ENCODE results near the gene TIMM13.

TIMM13 gene

DNA sequence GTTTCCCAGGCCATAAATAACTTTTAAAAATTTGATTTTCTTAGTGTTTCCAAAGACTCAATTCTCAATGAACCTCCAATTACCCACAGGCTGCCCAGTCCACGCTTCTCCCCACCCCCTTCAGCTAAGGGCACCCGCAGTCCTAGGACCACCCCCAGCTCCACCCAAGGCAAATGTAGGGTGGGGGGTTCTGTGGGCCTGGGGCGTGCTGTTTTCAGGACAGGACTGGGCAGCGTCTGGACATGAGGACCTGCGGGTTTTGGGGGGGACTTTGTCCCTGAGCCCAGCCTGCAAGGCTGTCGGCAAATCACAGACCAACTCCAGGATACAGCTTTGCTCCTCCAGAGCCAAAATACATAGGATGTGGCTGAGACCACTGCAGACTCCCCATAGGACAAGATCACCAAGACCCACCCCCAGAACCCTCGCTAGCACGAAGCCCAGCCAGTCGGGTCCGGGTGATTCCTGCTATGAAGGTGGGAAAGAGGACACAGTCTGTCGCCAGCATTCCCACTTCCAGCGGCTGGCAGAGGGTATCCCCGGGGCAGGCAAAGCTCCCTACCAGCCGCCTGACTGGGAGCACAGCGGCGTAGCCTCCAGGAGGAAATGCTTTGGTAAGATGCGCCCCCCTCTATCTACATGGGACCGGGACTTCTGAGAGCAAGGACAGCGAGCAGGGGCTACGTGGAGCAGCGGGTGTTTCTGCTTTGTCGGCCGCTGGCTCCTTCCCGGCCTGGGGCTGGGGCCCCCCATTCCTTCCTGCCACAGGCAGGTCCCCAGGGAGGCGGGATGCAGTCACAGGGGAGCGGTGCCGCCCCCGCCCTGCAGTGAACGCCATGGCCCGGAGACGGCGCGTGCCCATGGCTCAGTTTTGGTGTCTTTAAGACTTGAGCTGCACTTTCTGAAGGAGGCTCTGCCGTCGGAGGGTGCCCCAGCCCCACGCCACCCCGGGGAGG lies 1.6 kb upstream of the TIMM13 start:
- Histone ChIP-seq H3K9me3 (ENCODE audit: low read depth, low read length) (no peaks in the 10 kb centered on the region), H3K9ac (ENCODE audit: insufficient read length) (no peak overlapping the region), H3K4me3 (no peak overlapping the region), H3K27ac (peak overlapping the region; percentile 99), H3K36me3 (ENCODE audit: insufficient read depth, low read length) (peaks cover 48% of the 10 kb centered on the region)
- DNase-seq (ENCODE audit: low read depth, low spot score) = no peak
- no peak for TF ChIP-seq EZH2 (IDR thresholded peaks at IDR 0.05)
- no peak for TF ChIP-seq FOXP2 (optimal IDR thresholded peaks at IDR 0.05; ENCODE audit: control extremely low read depth, extremely low read length, insufficient read depth)
- peak; percentile 44; the same call in 1 of the 2 replicates for TF ChIP-seq POLR2AphosphoS5 (IDR thresholded peaks at IDR 0.05; ENCODE audit: borderline replicate concordance, low read depth, low read length)

DNA sequence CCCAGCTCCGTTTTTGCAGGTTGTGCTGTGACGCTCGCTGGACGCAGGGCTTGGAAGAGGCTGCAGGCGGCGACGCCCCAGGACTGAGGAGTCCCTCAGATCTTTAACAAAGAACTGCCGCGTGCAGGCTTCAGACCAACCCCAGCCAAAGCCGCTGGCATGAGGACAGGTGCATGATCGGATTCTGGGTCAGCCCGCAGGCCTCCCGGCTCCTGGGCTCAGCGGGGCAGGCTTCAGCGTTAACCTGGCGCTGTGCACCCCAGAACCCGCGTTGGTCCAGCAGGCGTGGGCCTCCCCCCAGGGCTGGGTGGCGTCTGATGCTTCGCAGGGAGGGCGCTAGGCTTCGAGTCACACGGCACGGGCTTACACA lies 920 bp upstream of the TIMM13 start:
- Histone ChIP-seq H3K27ac (peak overlapping the region; percentile 99), H3K4me3 (peak overlapping the region; percentile 99), H3K9me3 (ENCODE audit: low read depth, low read length) (no peaks in the 10 kb centered on the region), H3K36me3 (ENCODE audit: insufficient read depth, low read length) (peaks cover 47% of the 10 kb centered on the region), H3K9ac (ENCODE audit: insufficient read length) (no peak overlapping the region)
- DNase-seq (ENCODE audit: low read depth, low spot score) = no peak
- no peak for TF ChIP-seq EZH2 (IDR thresholded peaks at IDR 0.05)
- TF ChIP-seq POLR2AphosphoS5 (IDR thresholded peaks at IDR 0.05; ENCODE audit: borderline replicate concordance, low read depth, low read length) = 0 out of 2 replicates have a peak, but pooled peaks have one; percentile 42
- TF ChIP-seq FOXP2 (optimal IDR thresholded peaks at IDR 0.05; ENCODE audit: control extremely low read depth, extremely low read length, insufficient read depth) = no peak

DNA sequence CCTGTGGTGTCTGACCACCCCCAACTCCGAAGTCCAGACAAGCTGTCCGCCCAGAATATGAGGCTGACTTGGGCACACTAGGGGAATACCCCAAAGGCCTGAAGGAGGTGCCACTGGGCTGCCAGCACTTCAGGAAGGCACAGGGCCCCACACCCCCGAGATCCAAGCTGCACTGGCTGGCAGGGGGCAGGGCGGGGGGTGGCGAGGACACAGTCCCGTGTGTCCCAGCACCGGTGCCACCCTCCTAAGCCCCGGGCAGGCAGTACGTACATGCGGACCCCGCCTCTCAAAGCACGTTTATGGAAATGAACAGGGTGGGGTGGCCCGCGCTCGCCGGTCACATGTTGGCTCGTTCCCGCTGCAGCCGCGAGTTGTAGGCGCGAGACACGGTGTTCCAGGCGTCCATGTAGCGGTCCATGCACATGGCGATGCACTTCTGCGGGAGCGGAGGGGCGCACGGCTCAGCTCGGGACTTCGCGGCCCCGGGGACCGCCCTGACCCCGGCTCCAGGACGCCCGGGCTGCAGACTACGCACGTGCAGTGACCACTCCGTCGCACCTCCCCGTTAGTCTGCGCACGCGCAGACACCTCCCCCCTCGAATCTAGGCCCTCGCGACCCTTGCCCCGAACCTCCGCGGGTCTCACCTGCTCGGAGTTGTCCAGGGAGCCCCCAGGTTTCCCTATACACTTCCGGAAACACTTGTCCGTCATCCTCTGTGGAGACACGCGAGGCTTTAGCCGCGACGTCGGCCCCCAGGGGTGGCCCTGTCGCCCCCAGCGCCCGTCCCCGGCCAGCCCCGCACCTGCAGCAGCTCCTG lies 566 bp downstream of the TIMM13 start:
- H3K36me3 ChIP-seq (ENCODE audit: insufficient read depth, low read length) = peaks cover 39% of the 10 kb centered on the region
- no peak for TF ChIP-seq FOXP2 (optimal IDR thresholded peaks at IDR 0.05; ENCODE audit: control extremely low read depth, extremely low read length, insufficient read depth)
- TF ChIP-seq EZH2 (IDR thresholded peaks at IDR 0.05) = no peak
- no peak for TF ChIP-seq POLR2AphosphoS5 (IDR thresholded peaks at IDR 0.05; ENCODE audit: borderline replicate concordance, low read depth, low read length)
- no peak for DNase-seq (ENCODE audit: low read depth, low spot score)
- H3K9me3 ChIP-seq (ENCODE audit: low read depth, low read length) = no peaks in the 10 kb centered on the region
- H3K4me3 ChIP-seq = peak overlapping the region; percentile 99
- H3K27ac ChIP-seq = peak overlapping the region; percentile 99
- peak overlapping the region; percentile 99 for H3K9ac ChIP-seq (ENCODE audit: insufficient read length)

DNA sequence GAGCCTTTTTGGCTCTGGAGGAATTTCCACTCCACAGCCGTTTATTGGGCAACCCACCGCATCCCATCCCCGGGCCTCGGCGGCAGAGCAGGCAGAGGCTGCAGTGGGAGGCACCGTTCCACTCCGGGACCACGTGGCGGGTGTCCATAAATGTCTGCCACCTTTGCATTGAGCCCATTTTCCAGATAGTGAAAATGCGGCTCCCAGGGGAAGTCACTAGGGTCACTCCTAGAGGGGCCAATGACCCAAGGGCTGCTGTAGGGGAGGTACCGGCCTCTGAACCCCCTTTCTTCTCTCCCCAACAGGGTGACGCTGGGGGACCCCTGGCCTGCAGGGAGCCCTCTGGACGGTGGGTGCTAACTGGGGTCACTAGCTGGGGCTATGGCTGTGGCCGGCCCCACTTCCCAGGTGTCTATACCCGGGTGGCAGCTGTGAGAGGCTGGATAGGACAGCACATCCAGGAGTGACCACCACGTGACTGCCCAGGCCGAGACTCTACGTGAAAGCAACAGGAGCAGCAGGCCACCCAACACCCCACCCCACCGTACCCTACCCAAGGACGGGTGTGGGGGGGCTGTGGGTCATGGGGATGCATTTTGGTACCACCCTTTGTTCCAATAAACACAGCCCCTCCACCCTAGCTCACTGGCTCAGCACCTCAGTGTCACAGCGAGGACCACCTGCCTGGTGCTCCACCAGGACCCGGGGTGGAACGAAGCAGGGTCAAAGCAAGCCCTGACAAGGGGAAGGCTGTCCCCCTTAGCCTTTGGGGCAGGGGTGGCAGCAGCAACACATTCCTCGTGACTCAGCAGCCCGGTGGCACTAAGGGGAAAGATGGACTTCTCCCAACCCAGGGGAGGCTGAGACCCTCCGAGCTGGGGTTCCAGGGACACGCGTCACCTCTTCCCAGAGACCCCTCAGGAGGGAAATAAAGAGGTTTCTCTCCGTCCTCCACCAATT lies 1.5 kb downstream of the TIMM13 start:
- Histone ChIP-seq H3K27ac (no peak overlapping the region), H3K4me3 (peak overlapping the region; percentile 99), H3K36me3 (ENCODE audit: insufficient read depth, low read length) (peaks cover 30% of the 10 kb centered on the region), H3K9me3 (ENCODE audit: low read depth, low read length) (no peaks in the 10 kb centered on the region), H3K9ac (ENCODE audit: insufficient read length) (peak overlapping the region; percentile 99)
- TF ChIP-seq POLR2AphosphoS5 (IDR thresholded peaks at IDR 0.05; ENCODE audit: borderline replicate concordance, low read depth, low read length) (no peak), FOXP2 (optimal IDR thresholded peaks at IDR 0.05; ENCODE audit: control extremely low read depth, extremely low read length, insufficient read depth) (no peak), EZH2 (IDR thresholded peaks at IDR 0.05) (no peak)
- DNase-seq (ENCODE audit: low read depth, low spot score) = no peak

DNA sequence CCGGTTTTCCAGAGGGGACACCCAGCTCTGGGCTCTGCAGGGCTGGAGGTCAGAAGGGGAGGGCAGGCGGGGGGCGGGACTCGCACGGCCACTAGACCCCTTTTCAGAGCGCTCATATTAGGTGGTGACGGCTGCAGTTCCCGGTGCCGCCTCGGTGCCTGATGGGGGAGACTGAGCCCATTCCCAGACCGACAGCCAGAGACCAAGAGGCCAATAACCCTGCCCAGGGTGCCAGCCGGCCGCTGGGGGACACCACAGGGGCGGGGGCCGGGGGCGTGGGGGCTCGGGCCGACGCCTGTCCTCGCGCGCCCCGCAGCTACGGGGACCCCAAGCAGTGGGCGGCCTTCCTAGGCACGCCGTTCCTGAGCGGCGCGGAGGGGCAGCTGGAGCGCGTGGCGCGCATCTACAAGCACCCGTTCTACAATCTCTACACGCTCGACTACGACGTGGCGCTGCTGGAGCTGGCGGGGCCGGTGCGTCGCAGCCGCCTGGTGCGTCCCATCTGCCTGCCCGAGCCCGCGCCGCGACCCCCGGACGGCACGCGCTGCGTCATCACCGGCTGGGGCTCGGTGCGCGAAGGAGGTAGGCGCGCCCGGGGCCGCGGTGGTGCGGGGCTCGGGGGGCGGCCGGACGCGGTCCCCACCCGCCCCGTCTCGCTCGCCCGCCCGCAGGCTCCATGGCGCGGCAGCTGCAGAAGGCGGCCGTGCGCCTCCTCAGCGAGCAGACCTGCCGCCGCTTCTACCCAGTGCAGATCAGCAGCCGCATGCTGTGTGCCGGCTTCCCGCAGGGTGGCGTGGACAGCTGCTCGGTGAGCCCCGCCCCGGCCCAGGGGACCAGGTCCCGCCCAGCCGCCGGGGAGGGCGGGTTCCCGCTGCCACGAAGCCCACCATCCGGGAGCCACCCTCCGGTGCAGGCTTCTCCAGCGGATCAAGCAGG lies 2.4 kb downstream of the TIMM13 start:
- no peak overlapping the region for H3K9ac ChIP-seq (ENCODE audit: insufficient read length)
- peaks cover 21% of the 10 kb centered on the region for H3K36me3 ChIP-seq (ENCODE audit: insufficient read depth, low read length)

DNA sequence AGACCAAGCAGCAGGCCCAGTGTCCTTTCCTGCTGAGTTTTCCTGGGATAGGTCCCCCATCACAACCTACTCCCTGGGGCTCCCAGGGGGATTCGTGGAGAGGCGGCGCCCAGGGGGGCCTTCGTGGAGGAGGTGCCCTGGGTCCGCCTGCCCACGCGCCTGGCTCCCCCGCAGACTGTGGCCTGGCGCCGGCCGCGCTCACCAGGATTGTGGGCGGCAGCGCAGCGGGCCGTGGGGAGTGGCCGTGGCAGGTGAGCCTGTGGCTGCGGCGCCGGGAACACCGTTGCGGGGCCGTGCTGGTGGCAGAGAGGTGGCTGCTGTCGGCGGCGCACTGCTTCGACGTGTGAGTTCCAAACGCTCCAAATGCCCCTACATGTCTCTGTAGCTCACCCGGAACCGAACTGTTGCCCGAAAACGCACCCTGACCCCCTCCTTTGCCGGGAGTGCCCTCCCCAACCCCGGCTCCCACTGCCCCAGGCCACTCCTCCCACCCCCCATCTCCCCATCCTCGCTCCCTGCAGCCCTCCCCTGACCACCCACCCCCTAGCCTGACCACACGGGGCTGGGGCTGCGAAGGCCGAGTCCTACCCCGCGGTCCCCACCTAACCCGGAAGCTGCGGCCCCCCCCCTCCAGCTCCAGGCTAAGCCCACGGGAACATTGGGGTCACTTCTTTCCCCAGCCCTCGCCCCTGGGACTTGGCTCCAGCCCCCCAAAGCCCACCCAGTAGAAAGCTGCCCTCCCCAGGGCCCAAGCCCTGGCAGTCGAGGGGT lies 3.3 kb downstream of the TIMM13 start:
- Histone ChIP-seq H3K36me3 (ENCODE audit: insufficient read depth, low read length) (peaks cover 20% of the 10 kb centered on the region), H3K4me3 (no peak overlapping the region)
- TF ChIP-seq POLR2AphosphoS5 (IDR thresholded peaks at IDR 0.05; ENCODE audit: borderline replicate concordance, low read depth, low read length) = no peak
- no peak for TF ChIP-seq FOXP2 (optimal IDR thresholded peaks at IDR 0.05; ENCODE audit: control extremely low read depth, extremely low read length, insufficient read depth)
- TF ChIP-seq EZH2 (IDR thresholded peaks at IDR 0.05) = no peak

More for the DNA sequence above, 2.4 kb downstream of the TIMM13 start:
- no peak for DNase-seq (ENCODE audit: low read depth, low spot score)
- no peak overlapping the region for H3K4me3 ChIP-seq
- H3K27ac ChIP-seq = no peak overlapping the region
- TF ChIP-seq POLR2AphosphoS5 (IDR thresholded peaks at IDR 0.05; ENCODE audit: borderline replicate concordance, low read depth, low read length) (peak; percentile 47; the same call in 1 of the 2 replicates), EZH2 (IDR thresholded peaks at IDR 0.05) (no peak), FOXP2 (optimal IDR thresholded peaks at IDR 0.05; ENCODE audit: control extremely low read depth, extremely low read length, insufficient read depth) (no peak)
- H3K9me3 ChIP-seq (ENCODE audit: low read depth, low read length) = no peaks in the 10 kb centered on the region

More for the DNA sequence above, 3.3 kb downstream of the TIMM13 start:
- DNase-seq (ENCODE audit: low read depth, low spot score) = no peak
- H3K27ac ChIP-seq = no peak overlapping the region
- no peaks in the 10 kb centered on the region for H3K9me3 ChIP-seq (ENCODE audit: low read depth, low read length)
- H3K9ac ChIP-seq (ENCODE audit: insufficient read length) = no peak overlapping the region
